SKM-1 (cell line): ENCODE results near the gene NBEAL2.

Experiments
- DNase-seq: peaks from one replicate; lab custom pipeline; 2025; ENCODE audit not compliant: unreplicated experiment; lab: John Stamatoyannopoulos, UW

NBEAL2 gene

GRCh38 chr3:46998121-46998851 lies 18.8 kb downstream of the NBEAL2 start:
- DNase-seq: no peak

DNA sequence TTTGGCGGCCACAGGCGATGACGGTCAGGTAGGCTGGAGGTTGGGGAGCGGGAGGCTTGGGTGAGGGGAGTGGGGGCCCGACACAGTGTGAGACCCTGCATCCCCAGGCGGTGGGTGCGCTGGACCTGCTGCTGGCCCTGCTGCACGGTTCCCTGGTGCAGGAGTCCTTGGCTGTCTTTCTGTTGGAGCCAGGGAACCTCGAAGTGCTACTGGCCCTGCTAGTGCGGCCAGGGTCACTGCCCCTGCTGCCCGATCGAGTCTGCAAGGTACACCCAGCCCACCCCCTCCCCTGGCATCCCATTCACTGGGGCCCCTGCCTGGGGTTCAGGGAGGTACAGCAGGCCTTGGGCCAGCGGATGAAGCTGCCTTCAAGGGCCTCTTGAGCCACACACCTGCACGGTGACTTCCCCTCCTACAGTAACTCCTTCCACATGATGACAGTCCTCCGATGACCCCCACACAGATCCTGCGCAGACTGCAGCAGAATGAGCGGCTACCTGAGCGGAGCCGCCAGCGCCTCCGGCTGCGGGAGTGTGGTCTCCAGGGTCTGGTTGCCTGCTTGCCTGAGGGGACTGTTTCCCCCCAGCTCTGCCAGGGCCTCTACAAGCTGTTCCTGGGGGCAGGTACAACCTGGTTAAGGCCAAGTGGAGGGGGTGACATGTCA lies 19.5 kb downstream of the NBEAL2 start:
- DNase-seq: no peak

GRCh38 chr3:46999516-47000197 lies 20.2 kb downstream of the NBEAL2 start:
- DNase-seq: no peak

DNA sequence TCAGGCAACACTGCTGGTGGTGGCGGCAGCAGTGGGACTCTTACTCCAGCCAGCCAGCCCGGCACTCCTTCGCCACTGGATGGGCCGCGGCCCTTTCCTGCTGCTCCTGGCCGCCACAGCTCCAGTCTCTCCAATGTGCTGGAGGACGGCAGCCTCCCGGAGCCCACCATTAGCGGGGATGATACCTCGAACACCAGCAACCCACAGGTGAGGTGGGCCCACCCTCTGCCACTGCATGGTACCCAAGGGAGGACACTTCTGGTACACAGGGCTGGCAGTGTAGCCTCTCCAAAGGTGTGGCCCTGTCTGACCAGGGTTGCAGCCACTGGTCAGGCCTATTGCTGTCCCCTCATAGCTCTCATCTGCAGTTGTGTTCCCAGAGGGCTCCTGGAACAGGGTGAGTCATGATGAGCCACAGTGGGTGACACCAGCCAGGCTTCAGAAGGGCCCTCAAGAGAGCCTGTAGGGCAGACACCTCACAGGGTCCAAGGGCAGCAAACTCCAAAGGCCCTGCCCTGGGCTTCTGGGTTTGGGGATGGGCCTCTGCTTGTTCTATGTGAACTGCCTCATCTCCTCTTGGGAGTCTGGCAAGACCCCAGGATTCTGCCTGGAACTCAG lies 20.8 kb downstream of the NBEAL2 start:
- DNase-seq: no peak

DNA sequence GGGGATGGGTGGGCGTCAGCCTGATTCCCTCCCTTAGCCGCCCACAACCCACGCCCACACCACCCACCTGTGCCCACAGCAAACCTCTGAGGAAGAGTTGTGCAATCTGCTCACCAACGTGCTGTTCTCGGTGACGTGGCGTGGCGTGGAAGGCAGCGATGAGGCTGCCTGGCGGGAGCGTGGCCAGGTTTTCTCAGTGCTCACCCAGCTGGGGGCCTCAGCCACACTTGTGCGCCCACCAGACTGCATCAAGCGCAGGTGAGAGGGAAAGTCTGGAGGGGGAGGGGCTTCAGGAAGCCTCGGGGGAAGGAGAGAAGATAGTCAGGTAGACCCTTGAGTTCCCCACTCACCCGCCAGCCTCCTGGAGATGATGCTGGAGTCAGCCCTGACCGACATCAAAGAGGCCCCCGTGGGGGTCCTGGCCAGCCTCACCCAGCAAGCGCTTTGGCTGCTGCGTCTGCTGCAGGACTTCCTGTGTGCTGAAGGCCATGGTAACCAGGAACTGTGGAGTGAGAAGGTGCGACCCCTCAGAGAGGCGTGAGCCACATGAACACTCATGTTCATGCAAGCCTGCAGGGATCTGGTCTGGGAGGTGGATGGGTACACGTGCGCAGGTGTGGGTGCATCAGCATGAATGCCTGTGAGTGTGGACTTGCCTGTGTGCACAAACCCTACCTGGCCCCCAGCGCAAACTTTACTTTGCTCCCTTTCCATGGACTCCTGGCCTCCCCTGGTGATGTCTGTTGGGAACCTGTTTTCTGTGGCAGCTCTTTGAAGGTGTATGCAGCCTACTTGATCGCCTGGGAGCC lies 21.7 kb downstream of the NBEAL2 start:
- DNase-seq: no peak

DNA sequence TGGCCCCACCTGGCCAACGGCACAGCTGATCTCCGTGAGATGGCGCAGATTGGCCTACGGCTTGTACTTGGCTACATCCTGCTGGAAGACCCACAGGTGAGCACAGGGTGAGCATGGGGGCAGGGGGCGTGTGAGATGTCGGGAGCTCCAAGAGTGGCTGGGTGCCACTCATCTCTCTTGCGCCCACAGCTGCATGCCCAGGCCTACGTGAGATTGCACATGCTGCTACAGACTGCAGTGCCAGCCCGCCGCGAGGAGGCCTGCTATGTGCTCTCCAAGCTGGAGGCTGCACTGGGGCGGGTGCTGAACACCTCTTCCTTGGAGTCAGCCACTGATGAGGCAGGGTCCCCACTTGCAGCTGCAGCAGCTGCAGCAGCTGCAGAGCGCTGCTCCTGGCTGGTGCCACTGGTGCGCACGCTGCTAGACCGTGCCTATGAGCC lies 22.3 kb downstream of the NBEAL2 start:
- no peak for DNase-seq

DNA sequence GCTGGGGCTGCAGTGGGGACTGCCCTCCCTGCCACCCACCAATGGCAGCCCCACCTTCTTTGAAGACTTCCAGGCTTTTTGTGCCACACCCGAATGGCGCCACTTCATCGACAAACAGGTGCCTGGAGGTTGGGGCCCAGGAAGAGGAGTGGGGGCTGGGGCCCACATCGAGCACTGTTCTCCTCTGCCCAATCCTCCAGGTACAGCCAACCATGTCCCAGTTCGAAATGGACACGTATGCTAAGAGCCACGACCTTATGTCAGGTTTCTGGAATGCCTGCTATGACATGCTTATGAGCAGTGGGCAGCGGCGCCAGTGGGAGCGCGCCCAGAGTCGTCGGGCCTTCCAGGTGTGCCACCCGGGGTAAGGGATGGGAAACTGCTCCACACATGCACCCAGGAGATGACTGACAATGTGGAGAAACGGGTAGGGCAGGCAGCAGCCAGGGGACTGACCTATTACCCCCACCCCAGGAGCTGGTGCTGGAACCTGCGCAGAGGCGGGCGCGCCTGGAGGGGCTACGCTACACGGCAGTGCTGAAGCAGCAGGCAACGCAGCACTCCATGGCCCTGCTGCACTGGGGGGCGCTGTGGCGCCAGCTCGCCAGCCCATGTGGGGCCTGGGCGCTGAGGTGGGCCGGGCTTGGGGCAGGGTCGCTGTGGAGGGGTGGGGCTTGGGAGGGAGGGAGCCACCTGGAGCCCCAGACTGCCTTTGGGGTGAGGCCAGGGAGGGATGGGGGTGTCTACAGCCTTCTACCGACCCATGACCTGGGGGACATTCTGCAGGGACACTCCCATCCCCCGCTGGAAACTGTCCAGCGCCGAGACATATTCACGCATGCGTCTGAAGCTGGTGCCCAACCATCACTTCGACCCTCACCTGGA lies 22.9 kb downstream of the NBEAL2 start:
- DNase-seq: no peak

GRCh38 chr3:47003056-47003410 lies 23.6 kb downstream of the NBEAL2 start:
- no peak for DNase-seq

- no peak for DNase-seq
Observed at GRCh38 chr3:47003461-47004368, 24.2 kb downstream of the NBEAL2 start.

GRCh38 chr3:47004369-47005211 lies 25.1 kb downstream of the NBEAL2 start:
- no peak for DNase-seq

- no peak for DNase-seq
Observed at GRCh38 chr3:47005212-47006144, 26.0 kb downstream of the NBEAL2 start.

DNA sequence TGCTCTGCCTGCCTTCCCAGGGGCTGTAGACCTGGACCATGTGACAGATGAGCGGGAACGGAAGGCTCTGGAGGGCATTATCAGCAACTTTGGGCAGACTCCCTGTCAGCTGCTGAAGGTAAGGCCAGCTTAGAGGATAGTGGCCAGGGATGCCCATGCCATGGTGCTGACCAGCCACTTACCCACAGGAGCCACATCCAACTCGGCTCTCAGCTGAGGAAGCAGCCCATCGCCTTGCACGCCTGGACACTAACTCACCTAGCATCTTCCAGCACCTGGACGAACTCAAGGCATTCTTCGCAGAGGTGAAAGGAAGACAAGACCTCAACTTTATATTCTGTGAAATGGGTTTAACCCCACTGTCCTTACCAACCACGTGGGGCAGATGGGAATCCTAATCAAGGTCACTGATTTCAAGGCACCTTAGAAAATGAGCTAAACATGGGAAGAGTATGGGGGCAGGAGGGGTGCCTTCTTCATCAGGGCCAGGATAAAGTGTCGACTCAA lies 26.7 kb downstream of the NBEAL2 start:
- DNase-seq: no peak

GRCh38 chr3:47007001-47007400 lies 27.5 kb downstream of the NBEAL2 start:
- DNase-seq: no peak

- DNase-seq: no peak
Observed at GRCh38 chr3:47007482-47008233, 28.2 kb downstream of the NBEAL2 start.

GRCh38 chr3:47008234-47008796 lies 28.8 kb downstream of the NBEAL2 start:
- no peak for DNase-seq

DNA sequence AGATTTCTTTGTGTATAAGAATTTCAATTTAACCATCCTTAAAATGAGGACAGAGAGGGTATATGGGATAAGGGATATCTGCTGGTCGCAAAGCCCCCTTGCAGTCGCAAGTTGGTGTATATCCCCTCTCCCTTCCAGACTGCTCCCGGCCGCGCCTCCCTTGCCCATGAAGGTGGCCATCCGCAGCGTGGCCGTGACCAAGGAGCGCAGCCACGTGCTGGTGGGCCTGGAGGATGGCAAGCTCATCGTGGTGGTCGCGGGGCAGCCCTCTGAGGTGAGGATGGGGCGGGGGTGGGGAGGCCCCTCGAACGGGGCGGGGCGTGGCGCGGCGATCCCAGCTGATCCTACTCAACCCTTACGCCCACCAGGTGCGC lies 29.4 kb downstream of the NBEAL2 start:
- DNase-seq: no peak
